ENCODE data around the gene SRP19.
"Not testable (repeated sequence)": the region's sequence is repeated elsewhere in the genome, so short reads cannot be mapped to it uniquely, and the experiment has no call there.

The SRP19 gene

DNA sequence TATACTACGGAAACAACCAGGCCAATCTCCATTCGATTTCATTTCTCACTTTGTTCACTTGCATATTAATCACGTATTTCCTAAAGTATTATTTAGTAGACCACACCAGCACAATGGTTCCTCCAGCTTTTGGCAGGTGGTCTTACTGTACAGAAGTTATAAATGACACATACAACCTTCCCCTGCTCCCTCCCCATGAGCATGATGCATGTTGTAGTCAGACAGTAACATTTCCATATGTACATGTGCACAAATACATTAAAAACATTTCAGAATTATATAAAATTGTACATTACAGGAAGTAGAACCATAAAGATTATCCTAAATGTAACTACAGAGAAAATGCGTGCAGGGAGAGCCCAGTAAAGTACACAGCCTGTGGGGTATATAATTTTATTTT lies 17.0 kb downstream of the SRP19 start:
- TF ChIP-seq CTCF (IDR thresholded peaks at IDR 0.05; ENCODE audit: borderline replicate concordance, control extremely low read depth, extremely low read depth, insufficient read depth, missing control alignments): no peak
- in situ Hi-C loops (cut with MboI; ENCODE audit: low sequenced_read_pairs, unreplicated experiment): no loop called here
- DNase-seq (ENCODE audit: low spot score): no peak

- no peak for DNase-seq (ENCODE audit: low spot score)
- in situ Hi-C loops (cut with MboI; ENCODE audit: low sequenced_read_pairs, unreplicated experiment): no loop called here
- no peak for TF ChIP-seq CTCF (IDR thresholded peaks at IDR 0.05; ENCODE audit: borderline replicate concordance, control extremely low read depth, extremely low read depth, insufficient read depth, missing control alignments)
These were observed 17.7 kb downstream of the SRP19 start for GRCh38 chr5:112878760-112879159.

- DNase-seq (ENCODE audit: low spot score): no peak
- TF ChIP-seq CTCF (IDR thresholded peaks at IDR 0.05; ENCODE audit: borderline replicate concordance, control extremely low read depth, extremely low read depth, insufficient read depth, missing control alignments): no peak
- in situ Hi-C loops (cut with MboI; ENCODE audit: low sequenced_read_pairs, unreplicated experiment): no loop called here
These were observed 19.3 kb downstream of the SRP19 start for GRCh38 chr5:112880219-112880964.

DNA sequence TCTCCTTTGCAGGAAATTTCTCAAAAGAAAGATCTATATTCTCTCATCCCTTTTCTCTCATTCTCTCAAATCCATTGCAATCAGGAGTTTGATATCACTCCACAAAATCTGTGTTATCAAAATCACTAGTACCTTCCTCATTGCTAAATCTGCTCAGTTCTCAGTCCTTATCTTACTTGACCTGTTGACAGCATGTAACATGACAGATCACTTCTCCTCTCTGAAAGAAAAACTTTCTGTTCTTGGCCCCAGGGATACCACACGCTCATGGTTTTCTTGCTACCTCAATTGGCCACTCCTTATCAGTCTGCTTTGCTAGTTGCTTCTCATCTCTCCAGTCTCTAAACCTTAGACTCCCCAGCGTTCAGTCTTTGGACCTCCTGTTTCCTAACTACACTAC lies 22.1 kb downstream of the SRP19 start:
- TF ChIP-seq CTCF (IDR thresholded peaks at IDR 0.05; ENCODE audit: borderline replicate concordance, control extremely low read depth, extremely low read depth, insufficient read depth, missing control alignments): no peak
- in situ Hi-C loops (cut with MboI; ENCODE audit: low sequenced_read_pairs, unreplicated experiment): no loop called here

GRCh38 chr5:112885001-112885400 lies 23.9 kb downstream of the SRP19 start:
- no peak for TF ChIP-seq CTCF (IDR thresholded peaks at IDR 0.05; ENCODE audit: borderline replicate concordance, control extremely low read depth, extremely low read depth, insufficient read depth, missing control alignments)
- DNase-seq (ENCODE audit: low spot score): no peak
- in situ Hi-C loops (cut with MboI; ENCODE audit: low sequenced_read_pairs, unreplicated experiment): no loop called here

More for the DNA sequence above, 22.1 kb downstream of the SRP19 start:
- no peak for DNase-seq (ENCODE audit: low spot score)

- no peak for TF ChIP-seq CTCF (IDR thresholded peaks at IDR 0.05; ENCODE audit: borderline replicate concordance, control extremely low read depth, extremely low read depth, insufficient read depth, missing control alignments)
- no peak for DNase-seq (ENCODE audit: low spot score)
- in situ Hi-C loops (cut with MboI; ENCODE audit: low sequenced_read_pairs, unreplicated experiment): no loop called here
These were observed 25.9 kb downstream of the SRP19 start for GRCh38 chr5:112886975-112887374.

DNA sequence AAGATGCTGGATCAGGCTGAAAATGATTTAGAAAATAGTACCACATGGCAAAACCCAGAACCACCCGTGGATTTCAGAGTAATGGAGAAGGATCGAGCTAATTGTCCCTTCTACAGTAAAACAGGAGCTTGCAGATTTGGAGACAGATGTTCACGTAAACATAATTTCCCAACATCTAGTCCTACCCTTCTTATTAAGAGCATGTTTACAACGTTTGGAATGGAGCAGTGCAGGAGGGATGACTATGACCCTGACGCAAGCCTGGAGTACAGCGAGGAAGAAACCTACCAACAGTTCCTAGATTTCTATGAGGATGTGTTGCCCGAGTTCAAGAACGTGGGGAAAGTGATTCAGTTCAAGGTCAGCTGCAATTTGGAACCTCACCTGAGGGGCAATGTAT lies 31.0 kb downstream of the SRP19 start:
- in situ Hi-C loops (cut with MboI; ENCODE audit: low sequenced_read_pairs, unreplicated experiment); DNase-seq (ENCODE audit: low spot score): not testable (repeated sequence)

All from GM13976 (cell line).